NT2/D1 (cell line): ENCODE measurements around the gene ACP1.

Source experiments
- DNase-seq: peaks from one replicate; pipeline ENCODE4 v3.0.0-alpha.2; 2011; ENCODE audit warnings: low read depth, low spot score
- H3K27me3 ChIP-seq: 2 replicates; pipeline ENCODE4 v1.6.0; 2011; ENCODE audit warnings: mild to moderate bottlenecking; ENCODE audit not compliant: insufficient read length, insufficient read depth
- H3K36me3 ChIP-seq: 2 replicates; pipeline ENCODE4 v1.6.1; 2011; ENCODE audit warnings: mild to moderate bottlenecking, low read length, mixed read lengths; ENCODE audit not compliant: insufficient read depth, insufficient read length
- H3K4me1 ChIP-seq: 2 replicates; pipeline ENCODE4 v1.5.1; 2011; ENCODE audit not compliant: insufficient read depth, insufficient read length
- H3K4me3 ChIP-seq: 2 replicates; pipeline ENCODE4 v1.5.1; 2011; ENCODE audit warnings: low read depth; ENCODE audit not compliant: insufficient read length
- H3K9ac ChIP-seq: 2 replicates; pipeline ENCODE4 v1.6.0; 2011; ENCODE audit warnings: low read depth; ENCODE audit not compliant: insufficient read length
- H3K9me3 ChIP-seq: 2 replicates; pipeline ENCODE4 v1.5.1; 2011; ENCODE audit warnings: mild to moderate bottlenecking, low read length; ENCODE audit not compliant: insufficient read depth
- SUZ12 ChIP-seq: IDR thresholded peaks from 2 replicates; pipeline ENCODE4 v1.6.1; 2011; ENCODE audit not compliant: insufficient read length, insufficient read depth; ENCODE audit errors: extremely low read depth
- YY1 ChIP-seq: IDR thresholded peaks from 2 replicates; pipeline ENCODE4 v1.6.1; 2011; ENCODE audit not compliant: insufficient read length, insufficient read depth
- ZNF274 ChIP-seq: IDR thresholded peaks from 2 replicates; pipeline ENCODE4 v1.6.1; 2011; ENCODE audit warnings: mild to moderate bottlenecking, low read depth, low read length

The ACP1 gene

GRCh38 chr2:287471-287885 lies 22.7 kb downstream of the ACP1 start:
- TF ChIP-seq SUZ12, result no peak
- H3K4me3 ChIP-seq, result peak overlapping the region; percentile 24
- H3K9me3 ChIP-seq, result no peaks in the 10 kb centered on the region
- peak overlapping the region; percentile 67 for H3K9ac ChIP-seq
- H3K27me3 ChIP-seq, result peaks cover 48% of the 10 kb centered on the region
- peaks cover 8% of the 10 kb centered on the region for H3K36me3 ChIP-seq
- peaks cover 4% of the 10 kb centered on the region for H3K4me1 ChIP-seq
- no peak for DNase-seq

DNA sequence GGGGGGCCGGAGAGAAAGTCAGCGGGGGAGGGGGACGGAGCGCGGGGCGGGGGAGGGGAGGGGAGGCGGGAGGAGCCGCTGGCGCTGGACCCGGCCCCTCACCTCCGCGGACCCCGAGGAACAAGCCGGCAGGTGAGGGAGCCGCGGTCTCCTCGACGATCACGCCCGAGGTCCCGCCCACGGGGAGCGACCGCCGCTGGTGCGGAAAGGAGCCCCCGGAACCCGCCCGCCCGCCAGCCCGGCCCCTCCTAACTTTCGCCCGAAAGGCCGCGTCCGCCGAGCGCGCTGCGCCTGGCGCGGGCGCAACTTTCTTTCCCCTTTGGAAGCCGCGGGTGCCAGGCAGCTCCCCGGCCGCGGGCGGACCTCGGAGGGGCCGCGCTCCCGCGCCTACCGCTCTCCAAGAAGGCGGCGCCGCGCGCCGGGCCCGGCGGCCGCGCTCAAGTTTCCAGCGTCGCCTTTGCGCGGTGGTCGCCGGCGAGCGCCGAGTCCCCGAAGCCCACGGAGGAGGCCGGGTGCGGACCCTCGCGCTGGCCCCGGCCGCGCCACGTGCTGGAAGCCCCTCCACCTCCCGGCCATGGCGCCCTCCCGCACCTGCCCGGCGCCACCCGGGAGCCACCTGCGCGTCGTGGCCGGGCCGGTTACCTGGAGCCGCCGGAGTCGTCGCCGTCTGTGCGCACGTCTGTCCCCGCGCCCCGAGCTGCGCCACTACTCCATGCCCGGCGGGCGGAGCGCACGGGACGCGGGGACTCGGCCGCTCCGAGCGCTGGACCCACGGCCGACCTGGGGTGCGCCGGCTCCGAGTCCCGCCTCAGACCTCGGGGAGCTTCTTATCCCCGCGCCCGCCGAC lies 23.4 kb downstream of the ACP1 start, which contains the start of gene ALKAL2:
ALKAL2 (minus strand) TSS at position 181 of the 847 bp plus-strand sequence. CDS start 256 bp downstream, outside the sequence.
- peak within 1 kb of the TSS; percentile 67 for H3K9ac ChIP-seq
- peaks cover 4% of the 10 kb centered on the region for H3K4me1 ChIP-seq
- peak within 1 kb of the TSS; percentile 35 for H3K4me3 ChIP-seq
- peaks cover 3% of the 10 kb centered on the region for H3K36me3 ChIP-seq
- TF ChIP-seq YY1, result no peak
- no peak for TF ChIP-seq ZNF274
- no peak for TF ChIP-seq SUZ12
- H3K9me3 ChIP-seq, result no peaks in the 10 kb centered on the region
- peaks cover 48% of the 10 kb centered on the region for H3K27me3 ChIP-seq
- no peak for DNase-seq

DNA sequence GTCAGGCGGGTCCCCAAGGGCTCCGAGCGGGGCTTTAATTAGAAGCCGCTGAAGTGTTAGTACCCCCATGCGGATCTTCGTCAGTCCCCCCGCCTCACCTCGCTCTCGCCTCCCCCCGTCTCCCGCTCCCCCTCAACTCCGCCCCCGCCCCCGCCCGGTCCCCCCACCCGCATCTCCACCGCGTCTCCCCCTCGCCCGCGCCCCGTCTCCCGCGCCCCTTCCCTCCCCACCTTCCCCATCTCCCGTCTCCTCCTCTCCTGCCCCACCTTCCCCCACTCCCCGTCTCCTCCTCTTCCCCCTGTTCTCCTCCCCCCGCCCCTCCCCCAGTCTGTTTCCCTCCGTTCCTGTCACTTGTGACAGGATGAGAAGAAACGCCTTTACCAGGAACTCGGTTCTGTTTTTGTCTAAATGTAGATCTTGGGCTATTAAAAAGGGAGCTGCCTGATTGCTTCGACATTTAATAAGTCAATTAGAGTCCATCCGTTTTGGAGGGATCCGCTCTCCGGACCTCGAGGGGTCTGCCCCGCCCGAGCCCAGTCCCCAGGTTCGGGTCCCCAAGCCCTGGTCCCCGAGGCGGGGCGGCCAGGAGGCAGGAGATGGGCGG lies 24.1 kb downstream of the ACP1 start:
- no peak for DNase-seq
- Histone ChIP-seq H3K27me3 (peaks cover 48% of the 10 kb centered on the region), H3K4me3 (peak overlapping the region; percentile 35), H3K9ac (peak overlapping the region; percentile 32), H3K9me3 (no peaks in the 10 kb centered on the region; the same call in 1 of the 2 replicates), H3K36me3 (no peaks in the 10 kb centered on the region), H3K4me1 (peaks cover 2% of the 10 kb centered on the region)
- TF ChIP-seq ZNF274 (no peak), YY1 (no peak)

- H3K36me3 ChIP-seq, result no peaks in the 10 kb centered on the region
- H3K4me3 ChIP-seq, result peak overlapping the region; percentile 32
- no peaks in the 10 kb centered on the region; the same call in 1 of the 2 replicates for H3K9me3 ChIP-seq
- H3K9ac ChIP-seq, result peak overlapping the region; percentile 32
- DNase-seq, result no peak
- TF ChIP-seq SUZ12 (peak; percentile 71), ZNF274 (no peak)
- peaks cover 48% of the 10 kb centered on the region for H3K27me3 ChIP-seq
- H3K4me1 ChIP-seq, result no peaks in the 10 kb centered on the region
These were observed 24.8 kb downstream of the ACP1 start for GRCh38 chr2:289362-290089.

- no peaks in the 10 kb centered on the region for H3K4me1 ChIP-seq
- peak; percentile 75 for DNase-seq
- no peaks in the 10 kb centered on the region; the same call in 1 of the 2 replicates for H3K9me3 ChIP-seq
- peaks cover 48% of the 10 kb centered on the region for H3K27me3 ChIP-seq
- peak overlapping the region; percentile 32 for H3K9ac ChIP-seq
- H3K36me3 ChIP-seq, result no peaks in the 10 kb centered on the region
- H3K4me3 ChIP-seq, result peak overlapping the region; percentile 32
- no peak for TF ChIP-seq SUZ12
These were observed 25.5 kb downstream of the ACP1 start for GRCh38 chr2:290090-290722.

DNA sequence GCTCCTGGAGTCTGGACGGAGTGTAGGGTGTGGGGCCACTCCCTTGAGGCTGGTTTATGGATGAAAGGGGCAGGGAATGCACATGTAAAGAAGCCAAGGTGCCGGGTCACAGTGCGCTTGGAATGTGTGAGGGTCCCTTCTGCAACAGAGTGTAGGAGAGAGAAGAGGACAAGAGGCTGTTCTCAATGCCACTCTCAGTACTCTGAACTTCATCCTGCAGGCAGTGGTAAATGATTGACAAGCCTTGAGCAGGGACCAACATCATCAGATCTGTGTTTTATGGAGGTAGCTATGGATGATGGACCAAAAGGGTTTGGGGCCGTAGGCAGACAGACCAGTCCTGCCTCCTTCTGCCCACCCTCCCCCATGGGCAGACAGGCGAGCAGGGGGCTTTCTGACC lies 30.3 kb downstream of the ACP1 start:
- no peak for TF ChIP-seq ZNF274
- TF ChIP-seq SUZ12, result no peak
- TF ChIP-seq YY1, result no peak
- Histone ChIP-seq H3K4me3 (no peak overlapping the region), H3K9ac (no peak overlapping the region), H3K27me3 (peaks cover 14% of the 10 kb centered on the region), H3K4me1 (no peaks in the 10 kb centered on the region), H3K36me3 (no peaks in the 10 kb centered on the region), H3K9me3 (no peaks in the 10 kb centered on the region; the same call in 1 of the 2 replicates)
- no peak for DNase-seq

GRCh38 chr2:296354-296753 lies 31.6 kb downstream of the ACP1 start:
- Histone ChIP-seq H3K4me1 (no peaks in the 10 kb centered on the region), H3K36me3 (no peaks in the 10 kb centered on the region), H3K27me3 (peaks cover 3% of the 10 kb centered on the region), H3K9me3 (no peaks in the 10 kb centered on the region; the same call in 1 of the 2 replicates), H3K9ac (no peak overlapping the region), H3K4me3 (no peak overlapping the region)
- TF ChIP-seq YY1 (no peak), ZNF274 (no peak), SUZ12 (no peak)
- no peak for DNase-seq
